ENCODE measurements around the gene XPR1.

XPR1 gene

DNA sequence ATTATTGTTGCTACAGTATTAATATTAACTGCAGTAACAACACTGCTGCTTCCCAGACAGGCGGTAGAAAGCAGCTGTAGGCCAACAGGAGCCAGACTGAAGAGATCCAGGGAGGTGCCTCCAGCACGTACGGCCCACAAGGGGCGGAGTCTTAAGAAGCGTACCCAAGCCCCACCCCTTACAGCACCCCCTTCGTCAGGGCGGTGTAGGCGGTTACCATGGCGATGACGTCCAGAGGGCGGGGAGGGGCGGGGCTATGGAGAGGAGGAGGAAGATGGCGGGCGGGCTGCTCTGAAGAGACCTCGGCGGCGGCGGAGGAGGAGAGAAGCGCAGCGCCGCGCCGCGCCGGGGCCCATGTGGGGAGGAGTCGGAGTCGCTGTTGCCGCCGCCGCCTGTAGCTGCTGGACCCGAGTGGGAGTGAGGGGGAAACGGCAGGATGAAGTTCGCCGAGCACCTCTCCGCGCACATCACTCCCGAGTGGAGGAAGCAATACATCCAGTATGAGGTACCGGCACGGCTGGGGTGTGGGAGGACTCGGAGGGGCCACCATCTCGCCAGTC lies at the start of gene XPR1:
Gene XPR1, plus strand, starts transcription at position 257 of the 560 bp plus-strand sequence. Its CDS starts 180 bp downstream, at position 437.
- peak; percentile 99 for DNase-seq

DNA sequence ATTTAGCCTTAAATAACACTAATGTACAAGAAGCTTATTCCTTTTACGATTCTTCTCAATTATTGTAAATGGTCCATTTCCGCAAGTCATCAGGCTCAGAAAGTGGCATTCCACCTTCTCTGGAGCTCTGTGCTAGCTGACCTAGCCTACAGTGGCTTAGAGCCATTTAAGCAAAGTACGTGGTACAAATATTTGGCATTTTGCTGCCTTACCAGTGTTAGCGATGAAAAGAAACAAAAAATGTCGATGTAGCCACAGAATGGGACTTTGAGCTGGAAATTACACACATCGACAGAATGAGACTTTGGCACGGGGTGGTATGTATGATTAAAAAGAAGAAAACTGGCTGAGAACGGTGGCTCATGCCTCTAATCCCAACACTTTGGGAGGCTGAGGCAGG lies 47.0 kb upstream of the XPR1 start:
- no peak for DNase-seq

DNA sequence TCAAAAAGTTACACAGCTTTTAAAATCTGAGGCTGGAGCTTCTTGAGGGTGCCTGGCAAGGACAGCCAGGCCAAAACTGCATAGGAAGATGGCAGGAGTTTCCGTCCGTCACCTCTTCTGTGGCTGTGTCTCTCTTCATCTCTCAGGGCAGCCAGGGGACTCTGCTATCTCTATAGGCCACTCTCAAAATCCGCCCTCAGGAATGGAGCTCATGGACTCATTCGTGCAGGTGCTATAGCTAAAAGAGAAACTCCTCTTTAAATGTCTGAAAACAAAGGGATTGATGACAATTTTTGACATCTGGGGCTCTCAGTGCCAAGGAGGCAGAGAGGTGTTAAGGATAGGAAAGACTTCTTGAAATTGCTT lies 45.8 kb upstream of the XPR1 start:
- no peak for DNase-seq

DNA sequence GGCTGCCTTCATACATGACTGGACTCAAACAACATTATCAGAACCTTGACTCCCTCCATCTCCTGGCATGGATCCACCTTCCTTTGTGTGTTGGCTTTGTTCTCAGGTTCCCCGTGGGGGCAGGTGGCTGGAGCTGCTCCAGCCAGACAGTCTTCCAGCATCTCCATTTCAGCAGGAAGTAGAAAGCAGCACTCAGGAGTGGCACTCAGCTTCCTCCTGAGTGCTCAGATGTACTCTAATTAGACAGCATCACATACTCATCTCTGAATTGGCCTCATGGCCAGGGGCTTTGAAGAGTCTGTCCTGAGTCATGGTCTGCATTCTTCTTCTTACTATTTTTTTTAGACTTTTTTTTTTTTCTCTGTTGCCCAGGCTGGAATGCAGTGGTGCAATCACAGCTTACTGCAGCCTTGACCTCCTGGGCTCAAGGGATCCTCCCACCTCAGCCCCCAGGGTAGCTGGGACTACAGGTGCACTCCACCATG lies 45.1 kb upstream of the XPR1 start:
- DNase-seq: no peak

DNA sequence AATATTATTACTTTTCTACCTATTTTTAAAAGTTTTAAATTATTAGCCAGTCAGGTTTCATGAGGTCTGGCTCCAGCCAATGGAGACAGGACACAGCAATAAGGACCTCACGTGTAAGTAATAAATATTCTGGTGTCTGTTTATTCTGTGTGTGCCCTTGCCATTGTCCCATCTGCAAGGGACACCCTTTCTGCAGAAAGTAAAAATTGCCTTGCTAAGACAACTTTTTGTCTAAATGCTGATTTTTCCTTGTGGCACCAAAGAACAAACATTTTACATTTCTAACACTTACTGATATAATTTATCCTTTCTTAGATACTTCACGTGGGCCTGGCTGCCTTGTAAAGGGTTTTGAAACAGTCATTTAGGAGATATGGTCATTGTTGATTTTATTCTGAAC lies 43.7 kb upstream of the XPR1 start:
- DNase-seq: no peak

DNA sequence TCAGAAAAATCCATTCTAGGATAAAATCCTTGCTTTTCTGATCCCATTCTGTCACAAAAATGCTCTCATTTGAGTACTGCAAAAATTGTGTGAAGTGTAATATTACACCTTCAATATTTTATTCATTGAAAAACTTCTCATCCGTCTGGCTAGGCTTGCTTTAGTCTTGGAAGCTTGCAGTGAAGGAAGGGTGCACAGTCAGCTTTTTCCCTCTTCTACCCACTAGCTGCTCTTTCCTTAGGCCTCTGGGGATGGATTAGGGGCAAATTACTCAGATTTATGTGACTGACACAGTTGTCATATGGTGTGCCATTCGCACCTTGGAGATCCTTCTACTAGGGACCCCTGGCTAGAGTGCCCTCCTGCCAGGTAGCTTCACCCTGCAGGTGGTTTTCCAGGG lies 40.9 kb upstream of the XPR1 start:
- DNase-seq: no peak

DNA sequence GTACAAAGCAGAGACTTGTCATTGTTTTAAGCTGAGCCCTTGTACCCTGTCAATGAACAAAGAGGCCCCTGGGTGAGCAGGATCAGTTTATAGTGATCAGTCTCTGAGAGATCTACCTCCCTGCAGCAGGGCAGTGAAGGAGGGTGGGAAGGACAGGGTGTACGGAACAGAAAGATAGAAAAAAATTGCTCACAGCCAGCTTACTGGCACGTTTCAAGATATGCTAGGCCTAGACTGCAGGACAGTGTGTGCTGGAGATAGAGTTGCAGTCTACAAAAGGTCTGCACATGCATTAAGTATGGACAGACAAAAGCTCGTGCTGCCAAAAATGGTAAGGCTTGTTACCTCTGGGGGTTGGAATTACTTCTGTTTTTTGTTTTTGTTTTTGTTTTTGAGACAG lies 38.4 kb upstream of the XPR1 start:
- no peak for DNase-seq

DNA sequence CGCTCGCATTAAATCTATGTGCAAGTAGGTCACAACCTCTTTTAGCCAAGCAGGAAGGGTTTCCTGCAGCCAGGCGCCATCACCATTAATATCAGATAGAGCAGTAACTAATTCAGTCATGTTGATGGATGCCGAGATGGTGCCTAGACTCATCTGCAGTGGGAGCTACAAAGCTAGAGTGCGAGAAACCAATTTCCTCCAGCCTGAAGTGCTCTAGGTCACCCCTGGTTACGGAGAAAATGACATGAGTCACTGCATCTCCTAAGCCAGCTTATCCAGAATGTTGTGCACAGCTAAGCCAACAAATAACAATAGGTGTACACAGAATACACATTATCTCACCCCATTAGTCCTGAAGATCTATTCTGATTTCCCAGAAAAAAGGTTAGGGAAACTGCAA lies 37.1 kb upstream of the XPR1 start:
- no peak for DNase-seq

DNA sequence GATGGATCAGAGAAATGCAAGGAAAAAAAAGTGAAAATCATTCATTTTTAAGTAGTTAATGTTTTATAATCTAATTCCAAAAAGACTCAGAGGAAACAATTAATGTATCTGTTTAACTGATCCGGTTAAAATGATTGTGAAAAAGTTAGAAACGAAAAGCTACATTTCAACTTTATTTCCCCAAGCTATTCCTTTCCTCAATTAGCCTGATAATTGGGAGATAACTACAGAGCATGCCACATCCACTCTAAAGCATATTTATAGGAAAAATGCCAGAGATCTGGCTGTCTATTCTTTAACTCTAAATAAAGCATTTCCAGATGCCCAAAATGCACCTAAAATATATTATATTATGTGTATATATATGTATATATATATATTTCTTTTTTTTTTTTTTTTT lies 35.9 kb upstream of the XPR1 start:
- no peak for DNase-seq

DNA sequence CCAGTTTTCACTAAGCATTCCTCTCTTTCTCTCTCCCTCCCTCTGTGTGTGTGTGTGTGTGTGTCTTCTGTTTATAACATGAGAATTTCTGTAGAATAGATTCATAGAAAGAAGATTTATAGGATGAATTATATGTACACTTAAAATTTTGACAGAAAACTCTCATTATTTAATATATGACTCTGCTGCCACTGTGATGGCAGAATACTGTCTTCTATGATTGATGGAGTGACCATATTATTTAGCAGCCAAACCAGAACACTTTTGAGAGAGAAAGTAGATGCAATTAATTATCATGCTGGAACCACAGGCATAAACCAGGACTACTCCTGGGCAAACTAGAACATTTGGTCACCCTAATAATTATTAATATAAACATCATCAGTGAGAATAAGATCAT lies 34.3 kb upstream of the XPR1 start:
- no peak for DNase-seq

DNA sequence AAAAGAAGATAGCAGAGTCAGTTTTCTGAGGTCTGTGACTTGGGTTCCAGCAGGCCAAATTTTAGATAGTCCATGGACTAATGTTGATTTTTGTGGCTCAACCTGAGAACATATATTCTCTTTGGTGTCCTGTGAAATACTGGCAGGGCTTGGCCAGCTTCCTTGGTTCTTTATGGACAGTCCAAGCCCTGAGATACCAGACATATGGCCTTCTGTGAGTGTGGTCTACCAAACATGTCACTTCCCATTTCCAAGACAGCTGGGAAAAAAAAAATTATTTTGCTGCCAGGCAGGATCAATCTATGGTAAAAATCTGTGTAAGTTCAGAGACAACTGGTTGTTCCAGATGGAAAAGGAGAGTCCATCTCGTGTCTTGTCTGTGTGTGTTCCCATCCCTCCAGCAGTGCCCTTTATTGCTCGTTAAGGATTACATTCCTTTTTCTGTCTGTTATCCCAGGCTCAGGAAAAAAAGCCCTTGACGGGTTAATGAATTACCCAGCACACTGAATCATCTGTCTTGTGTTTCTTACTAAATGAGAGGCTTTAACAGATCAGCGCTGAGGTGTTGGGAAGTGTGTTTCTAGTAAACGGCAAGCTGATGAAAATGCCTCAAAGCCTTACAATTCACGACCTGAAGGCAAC lies 33.4 kb upstream of the XPR1 start:
- DNase-seq: no peak

DNA sequence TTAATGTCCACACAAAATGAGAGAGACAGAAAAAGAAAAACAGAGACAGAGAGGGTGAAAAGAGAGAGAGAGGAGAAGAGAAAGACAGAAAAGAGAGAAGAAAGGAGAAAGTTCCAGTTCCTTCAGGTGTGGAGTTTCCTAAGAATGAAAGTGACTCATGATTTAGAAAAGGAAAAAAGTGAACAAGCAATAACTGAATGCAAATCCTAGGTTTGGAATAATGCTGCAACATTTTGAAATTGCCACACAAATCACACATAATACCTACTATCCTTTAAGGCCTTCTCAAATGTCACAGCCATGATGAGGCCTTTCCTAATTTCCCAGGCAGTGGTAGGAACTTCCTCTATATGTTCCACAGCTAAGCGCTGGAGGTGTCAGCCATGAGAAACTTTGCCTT lies 31.5 kb upstream of the XPR1 start:
- no peak for DNase-seq

DNA sequence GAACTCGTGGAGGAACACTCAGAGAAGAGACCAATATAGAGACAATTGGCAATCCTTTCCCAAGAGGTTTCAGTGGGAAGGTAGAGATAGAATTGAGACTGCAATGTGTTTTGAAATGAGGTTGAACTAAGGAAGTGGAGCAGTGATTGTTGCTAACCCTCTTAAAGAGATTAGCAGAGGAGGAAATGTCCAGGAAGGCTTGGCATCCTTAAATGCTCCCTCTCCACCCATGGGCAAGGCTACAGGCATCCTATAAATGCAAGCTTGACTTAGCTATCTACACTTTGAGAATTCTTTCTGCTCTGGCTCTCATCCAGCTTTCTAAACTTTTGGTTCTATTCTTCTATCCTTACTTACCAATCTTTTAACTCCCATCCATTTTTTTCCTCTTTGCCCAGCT lies 30.3 kb upstream of the XPR1 start:
- DNase-seq: no peak

DNA sequence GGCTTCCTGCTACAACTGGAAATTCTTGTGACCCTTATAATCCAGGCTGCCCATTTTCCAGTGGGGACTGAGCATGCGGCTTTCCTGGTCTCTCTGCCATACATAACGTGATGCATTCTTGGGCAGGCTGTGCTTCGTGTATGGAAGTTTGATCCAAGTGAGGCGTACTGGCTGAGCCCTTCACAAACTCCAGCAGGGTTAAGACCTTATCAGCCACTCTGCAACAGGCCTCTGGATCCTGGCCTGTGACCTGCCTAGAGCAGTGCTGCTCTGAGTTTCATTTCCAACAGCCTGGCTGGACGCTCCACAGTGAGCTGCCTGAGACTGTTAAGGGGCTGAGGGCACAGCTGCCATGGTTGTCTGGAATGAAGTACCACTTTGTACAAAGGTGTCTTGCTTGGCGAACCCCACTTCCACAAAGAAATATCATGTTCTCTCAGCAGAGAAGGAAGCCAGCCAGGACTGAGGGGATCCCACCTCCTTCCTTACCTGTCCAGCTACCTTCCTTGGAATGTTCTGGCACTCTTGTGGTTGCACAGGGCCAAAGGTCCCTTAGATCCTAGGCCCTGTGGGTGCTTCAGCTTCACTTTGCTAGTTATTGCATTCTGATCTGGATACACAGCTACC lies 28.5 kb upstream of the XPR1 start:
- DNase-seq: no peak

DNA sequence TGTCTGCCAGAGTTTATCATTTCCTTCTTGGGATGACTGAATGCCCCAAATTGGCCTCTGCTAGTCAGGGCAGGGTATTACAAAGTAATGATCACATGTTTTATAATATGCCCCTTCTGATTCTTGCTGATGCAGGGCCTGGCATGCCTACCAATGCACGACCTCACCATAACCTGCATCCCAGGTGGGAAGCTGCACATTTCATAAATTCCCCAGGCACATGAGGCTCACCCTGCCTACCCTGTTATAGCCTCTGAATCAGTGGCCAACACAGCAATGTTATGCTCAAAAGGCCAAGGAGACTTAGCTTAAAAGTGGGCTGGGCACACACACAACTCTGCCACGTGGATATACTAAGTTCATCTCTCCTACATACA lies 28.0 kb upstream of the XPR1 start:
- no peak for DNase-seq

DNA sequence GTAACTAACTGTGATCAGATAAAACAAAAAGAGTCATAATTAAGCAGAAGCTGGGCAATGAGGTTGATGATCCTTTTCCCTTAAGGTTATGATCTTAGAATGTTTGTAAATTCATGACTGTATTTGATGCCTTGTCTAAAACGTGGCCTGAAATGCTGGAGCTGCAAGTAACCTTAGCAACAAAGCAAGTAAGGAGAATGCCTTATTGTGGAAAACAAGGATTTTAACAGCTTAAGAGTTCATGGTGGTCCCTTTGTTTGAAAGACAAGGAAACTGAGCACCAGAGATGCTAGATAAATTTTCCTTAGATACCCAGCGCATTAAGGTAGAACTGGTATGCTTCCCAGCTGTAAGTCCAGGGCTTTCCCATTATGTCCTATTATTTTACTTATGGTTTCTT lies 25.7 kb upstream of the XPR1 start:
- DNase-seq: no peak

DNA sequence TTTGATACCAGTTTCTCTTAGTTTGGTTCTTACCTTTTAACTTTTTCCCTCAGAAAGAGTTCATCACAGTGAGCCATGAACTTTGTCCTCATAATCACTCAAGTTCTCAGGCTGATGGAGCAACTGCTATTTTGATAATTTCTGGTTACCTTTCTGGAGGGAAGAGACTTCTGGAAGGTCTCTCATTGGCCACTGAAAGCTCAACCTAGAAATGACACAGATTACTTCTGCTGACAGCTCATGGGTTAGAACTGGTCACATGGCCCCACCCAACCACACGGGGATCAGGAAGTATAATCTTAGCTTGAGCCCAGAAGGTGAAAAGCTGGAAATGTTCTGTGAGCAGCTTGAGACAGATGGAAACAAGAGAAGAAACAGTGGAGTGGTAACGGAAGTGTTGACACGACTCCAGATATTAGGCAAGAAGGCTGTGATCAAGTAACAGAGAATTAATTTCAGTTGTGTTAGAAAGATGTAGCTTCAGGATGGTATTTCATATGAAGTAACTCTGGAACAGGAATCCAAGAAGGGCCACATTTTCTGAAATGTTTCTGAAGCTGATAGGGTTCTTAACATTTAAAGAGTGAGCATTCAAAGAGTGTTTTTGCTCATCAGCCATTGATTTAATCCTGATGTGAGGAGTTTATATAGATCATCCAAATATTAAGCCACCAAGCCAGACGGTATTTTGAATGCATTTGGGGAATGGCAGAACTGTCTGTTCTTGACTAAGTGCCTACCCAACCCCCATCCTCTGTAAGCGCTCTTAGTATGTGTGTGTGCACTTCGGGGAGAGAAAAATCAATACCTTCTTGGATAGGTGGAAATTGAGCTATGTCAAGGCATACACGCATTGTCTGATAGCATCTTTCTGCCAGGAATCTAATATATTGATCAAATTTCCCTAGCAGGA lies 21.9 kb upstream of the XPR1 start:
- no peak for DNase-seq

DNA sequence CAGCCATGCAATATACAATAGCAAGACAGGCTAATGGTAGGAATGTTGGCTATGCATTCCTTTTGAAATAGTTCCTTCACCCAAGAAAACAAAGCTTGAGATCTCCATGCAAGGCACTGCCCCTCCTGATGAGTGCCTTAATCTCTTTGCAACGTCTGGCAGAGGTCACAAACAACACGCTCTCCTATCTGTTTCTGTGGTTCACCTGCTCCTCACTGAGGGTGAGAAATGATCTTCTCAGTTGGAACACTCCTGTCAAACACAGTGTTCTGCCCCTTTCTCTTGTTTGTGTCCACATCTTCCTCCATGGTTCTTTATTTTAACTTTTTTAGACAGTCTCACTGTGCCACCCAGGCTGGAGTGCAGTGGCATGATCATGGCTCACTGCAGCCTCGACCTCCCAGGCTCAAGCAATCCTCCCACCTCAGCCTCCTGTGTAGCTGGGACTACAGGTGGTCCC lies 21.2 kb upstream of the XPR1 start:
- DNase-seq: no peak

DNA sequence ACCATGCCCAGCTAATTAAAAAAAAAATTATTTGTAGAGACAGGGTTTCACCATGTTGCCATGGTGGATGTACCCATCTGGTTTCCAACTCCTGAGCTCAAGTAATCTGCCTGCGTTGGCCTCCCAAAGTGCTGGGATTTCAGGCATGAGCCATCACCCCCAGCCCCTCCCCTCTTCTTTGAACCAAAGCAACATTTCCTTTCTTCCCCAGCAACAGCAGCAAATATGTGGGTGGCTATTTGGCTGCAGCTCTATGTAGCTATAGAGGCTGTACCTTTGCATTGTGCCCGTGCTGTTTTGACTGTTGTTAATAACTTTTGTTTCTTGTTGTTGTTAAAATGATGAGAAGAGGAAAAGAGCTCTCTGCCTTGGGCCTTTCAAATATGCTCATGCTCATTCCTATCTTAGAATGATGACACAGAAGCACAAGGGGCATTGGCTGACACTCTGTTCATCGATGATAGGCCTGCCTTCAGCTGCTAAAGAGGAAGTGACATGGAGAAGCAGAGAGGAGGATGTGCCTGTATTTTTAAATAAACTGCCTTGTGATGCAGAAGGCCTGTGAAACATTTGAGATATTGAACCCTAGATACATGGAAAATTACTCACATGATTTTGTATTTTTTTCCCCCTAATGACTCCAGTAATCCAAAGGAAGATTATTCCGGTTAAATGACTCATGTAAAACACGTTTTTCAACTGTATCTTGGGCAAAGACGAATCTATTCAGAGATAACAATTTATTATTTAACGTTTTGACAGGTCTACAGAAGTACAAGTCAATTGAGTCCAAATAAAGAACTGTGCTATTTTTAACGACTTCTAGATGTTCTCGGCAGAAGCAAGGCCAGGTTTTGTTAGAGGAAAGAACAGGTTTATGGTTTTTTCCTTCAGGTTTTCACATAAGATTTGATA lies 20.5 kb upstream of the XPR1 start:
- DNase-seq: peak; percentile 25

DNA sequence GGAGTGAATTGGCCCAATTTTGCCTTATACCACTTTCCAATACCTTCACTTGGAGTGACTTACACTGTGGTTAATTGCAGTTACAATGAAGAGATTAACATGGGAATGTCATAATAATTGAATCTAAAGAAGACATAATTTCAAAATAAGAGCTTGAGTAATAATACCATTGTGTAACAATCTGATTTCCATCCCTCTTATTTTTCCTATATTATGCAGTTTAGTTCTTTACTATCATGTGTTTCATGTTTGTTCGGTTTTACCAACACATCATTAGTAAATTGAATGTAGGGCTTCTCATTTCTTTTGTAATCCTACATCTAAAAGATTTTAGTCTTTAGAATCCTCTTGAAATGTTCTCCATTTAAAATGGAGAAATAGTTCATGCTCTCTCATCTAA lies 19.2 kb upstream of the XPR1 start:
- DNase-seq: no peak

DNA sequence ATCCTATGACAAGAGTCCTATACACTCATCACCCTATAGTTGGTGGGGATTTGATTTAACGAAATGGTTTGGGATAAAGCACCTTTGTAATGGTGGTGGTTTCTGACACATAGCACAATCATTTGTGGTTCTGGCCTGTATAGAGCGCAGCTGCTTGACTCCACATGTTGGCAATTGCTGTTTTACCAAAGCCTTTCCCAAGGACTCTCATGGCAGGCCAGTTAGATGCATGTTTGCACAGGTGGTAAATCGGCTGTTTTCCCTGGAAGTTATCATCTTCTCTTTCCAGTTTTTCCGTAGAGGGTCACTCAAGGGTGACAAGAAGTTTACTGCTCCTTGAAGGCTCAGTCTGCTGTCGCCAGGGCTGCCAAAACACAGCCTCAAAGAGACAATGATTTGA lies 17.1 kb upstream of the XPR1 start:
- DNase-seq: no peak

DNA sequence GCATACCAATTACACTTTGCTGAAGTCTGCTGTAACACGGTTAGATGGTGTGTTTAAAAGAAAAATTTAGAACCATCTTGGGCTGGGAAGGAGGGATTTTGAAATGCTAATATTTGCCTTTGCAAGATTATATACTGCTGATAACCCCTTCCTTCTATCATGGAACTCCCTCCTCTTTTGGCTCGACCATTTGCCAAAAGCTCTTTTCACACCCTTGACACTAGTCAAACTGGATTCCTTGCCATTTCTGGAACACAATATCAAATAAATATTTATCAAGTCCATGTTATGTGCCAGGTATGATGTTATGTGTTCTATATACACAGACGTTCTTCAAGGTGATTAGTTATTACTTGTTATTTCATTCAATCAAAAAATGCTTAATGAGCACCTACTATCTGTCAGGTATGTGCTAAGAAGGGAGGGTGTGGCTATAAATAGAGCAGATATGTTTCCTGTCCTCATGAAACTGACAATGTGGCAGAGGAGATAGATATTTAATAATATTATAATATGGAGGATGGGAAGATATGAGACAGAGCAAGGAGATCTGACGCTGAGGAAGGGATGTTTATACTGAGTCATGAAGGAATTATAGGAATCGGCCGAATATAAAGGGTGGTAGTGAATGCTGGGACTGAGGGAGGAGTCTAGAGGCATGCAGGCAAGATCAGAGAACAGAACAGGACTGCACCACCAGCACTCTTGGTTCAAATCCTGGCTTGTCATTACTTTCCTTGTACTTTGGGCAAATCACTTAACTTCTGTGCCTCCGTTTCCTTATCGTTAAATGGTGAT lies 16.1 kb upstream of the XPR1 start:
- DNase-seq: no peak
